HFFc6 (cell line): ENCODE measurements around the gene KCNMA1. TPM values are rescaled to one million over a fixed set of nuclear protein-coding genes. Genes with fewer than 3 reads are reported as not detected.

Source experiments
- DNase-seq: peaks from one replicate; pipeline ENCODE4 v3.0.0-alpha.2; 2018
- H3K27ac Mint-ChIP-seq: 2 replicates; pipeline ENCODE4 v1.8.0; 2020; ENCODE audit warnings: mild to moderate bottlenecking, mixed read lengths
- H3K27me3 Mint-ChIP-seq: 2 replicates; pipeline ENCODE4 v1.8.0; 2021; ENCODE audit warnings: mild to moderate bottlenecking, moderate library complexity, mixed read lengths; ENCODE audit not compliant: insufficient read depth
- H3K36me3 Mint-ChIP-seq: 2 replicates; pipeline ENCODE4 v1.8.0; 2021; ENCODE audit warnings: low read depth, mixed read lengths
- H3K4me1 Mint-ChIP-seq: 2 replicates; pipeline ENCODE4 v1.8.0; 2020; ENCODE audit warnings: low read depth, mixed read lengths
- H3K4me3 Mint-ChIP-seq: 2 replicates; pipeline ENCODE4 v1.8.0; 2020; ENCODE audit warnings: mild to moderate bottlenecking, moderate library complexity, mixed read lengths
- H3K9me3 Mint-ChIP-seq: 2 replicates; pipeline ENCODE4 v1.8.0; 2020; ENCODE audit warnings: mild to moderate bottlenecking, mixed read lengths
- total RNA-seq, 6 experiments: library from RNA; stranded (reverse); fragmentation: NEBNext Ultra II Directional; extraction: Animal tissue kit (Norgen Biotek cat#: 25700); gene quantifications; 2 replicates in 1 of 6; 3 replicates in 5 of 6; pipeline ENCODE4 v1.2.3, GENCODE V29; 2021
- TF ChIP-seq, protein P1 (sequence below): fragments of 200-600 bp; sonication (generic); IDR thresholded peaks from 2 replicates; pipeline ENCODE4 v1.5.0; 2021; ENCODE audit warnings: antibody characterized with exemption, mild to moderate bottlenecking

The KCNMA1 gene
- total RNA-seq, 6 experiments from 2014 or later = 87.1 to 191 (median 93.5) TPM

DNA sequence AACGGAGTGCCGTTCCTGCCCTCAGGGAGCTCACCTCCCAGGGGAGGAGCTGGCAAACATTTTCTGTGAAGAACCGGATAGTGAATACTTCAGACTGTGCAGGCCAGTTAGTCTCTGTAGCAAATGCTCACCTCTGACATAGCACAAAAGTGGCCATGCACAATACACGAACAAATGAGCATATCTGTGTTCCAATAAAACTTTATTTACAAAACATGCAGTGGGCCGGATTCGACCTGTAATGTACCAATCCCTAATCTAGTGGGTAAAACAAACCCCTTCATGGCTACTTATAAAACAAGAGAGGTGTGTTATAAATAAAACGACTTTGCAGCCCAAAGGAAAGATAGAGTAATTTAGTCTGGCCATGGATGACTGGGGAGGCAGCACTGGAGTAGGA lies 48.7 kb downstream of the KCNMA1 start:
- Mint-ChIP-seq H3K4me3 (no peak overlapping the region), H3K9me3 (no peaks in the 10 kb centered on the region), H3K36me3 (peaks cover 32% of the 10 kb centered on the region), H3K27ac (0 out of 2 replicates have a peak overlapping the region, but pooled peaks have one; percentile 85), H3K27me3 (no peaks in the 10 kb centered on the region), H3K4me1 (peaks cover 80% of the 10 kb centered on the region)
- TF ChIP-seq, protein P1, sequence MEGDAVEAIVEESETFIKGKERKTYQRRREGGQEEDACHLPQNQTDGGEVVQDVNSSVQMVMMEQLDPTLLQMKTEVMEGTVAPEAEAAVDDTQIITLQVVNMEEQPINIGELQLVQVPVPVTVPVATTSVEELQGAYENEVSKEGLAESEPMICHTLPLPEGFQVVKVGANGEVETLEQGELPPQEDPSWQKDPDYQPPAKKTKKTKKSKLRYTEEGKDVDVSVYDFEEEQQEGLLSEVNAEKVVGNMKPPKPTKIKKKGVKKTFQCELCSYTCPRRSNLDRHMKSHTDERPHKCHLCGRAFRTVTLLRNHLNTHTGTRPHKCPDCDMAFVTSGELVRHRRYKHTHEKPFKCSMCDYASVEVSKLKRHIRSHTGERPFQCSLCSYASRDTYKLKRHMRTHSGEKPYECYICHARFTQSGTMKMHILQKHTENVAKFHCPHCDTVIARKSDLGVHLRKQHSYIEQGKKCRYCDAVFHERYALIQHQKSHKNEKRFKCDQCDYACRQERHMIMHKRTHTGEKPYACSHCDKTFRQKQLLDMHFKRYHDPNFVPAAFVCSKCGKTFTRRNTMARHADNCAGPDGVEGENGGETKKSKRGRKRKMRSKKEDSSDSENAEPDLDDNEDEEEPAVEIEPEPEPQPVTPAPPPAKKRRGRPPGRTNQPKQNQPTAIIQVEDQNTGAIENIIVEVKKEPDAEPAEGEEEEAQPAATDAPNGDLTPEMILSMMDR = no peak
- no peak for DNase-seq

DNA sequence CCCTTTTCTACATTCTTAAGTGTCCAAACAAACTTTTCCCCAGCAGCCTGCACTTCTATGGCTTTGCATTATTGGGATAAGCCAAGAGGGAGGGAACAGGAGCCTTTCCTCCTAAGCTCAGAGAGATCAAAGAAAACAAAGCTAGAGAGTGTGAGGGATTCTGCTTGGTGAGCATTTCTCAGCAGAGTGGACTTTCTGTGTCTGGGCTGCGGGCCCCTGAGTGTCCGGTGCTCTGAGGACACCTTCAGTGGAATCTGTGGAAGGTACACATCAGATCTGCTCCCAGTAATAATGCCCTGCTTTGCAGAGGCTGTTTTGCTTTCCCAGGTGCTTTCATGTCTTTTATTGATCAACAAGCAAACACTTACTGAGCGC lies 50.2 kb downstream of the KCNMA1 start:
- TF ChIP-seq, protein P1 = no peak
- peaks cover 80% of the 10 kb centered on the region for H3K4me1 Mint-ChIP-seq
- H3K9me3 Mint-ChIP-seq = no peaks in the 10 kb centered on the region
- H3K27me3 Mint-ChIP-seq = no peaks in the 10 kb centered on the region
- peak overlapping the region; percentile 36; the same call in 1 of the 2 replicates for H3K4me3 Mint-ChIP-seq
- H3K27ac Mint-ChIP-seq = peak overlapping the region; percentile 85
- H3K36me3 Mint-ChIP-seq = peaks cover 36% of the 10 kb centered on the region
- DNase-seq = no peak

DNA sequence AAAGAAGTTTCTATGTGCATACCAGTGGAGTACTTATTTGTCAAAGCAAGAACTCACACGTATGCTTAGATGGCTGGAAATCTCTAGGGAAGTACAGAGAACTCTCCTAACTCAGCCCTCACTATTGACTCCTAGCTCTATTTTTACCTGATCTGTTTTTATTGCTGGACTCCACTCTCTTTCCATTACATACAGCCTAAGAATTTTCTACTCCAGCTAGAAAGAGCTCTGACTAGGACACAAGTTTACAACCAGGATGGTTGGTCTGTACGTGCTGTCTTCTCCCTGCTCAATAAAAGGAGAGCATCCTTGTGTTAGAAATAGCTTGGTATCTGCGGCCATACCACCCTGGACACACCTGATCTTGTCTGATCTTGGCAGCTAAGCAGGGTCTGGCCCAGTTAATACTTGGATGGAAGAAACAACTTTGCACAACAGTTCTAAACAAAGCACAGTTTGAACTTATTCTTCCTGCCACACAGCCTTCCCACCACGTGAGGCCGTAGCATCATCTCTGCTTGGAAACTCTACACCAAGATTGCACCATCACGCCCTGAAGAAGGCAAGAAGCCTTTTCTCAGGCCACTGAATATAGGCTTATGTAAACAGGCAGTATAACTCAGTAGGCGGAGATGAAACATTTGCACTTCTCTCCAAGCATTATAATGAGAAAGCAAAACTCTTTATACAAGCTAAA lies 50.7 kb downstream of the KCNMA1 start:
- Mint-ChIP-seq H3K4me3 (peak overlapping the region; percentile 36; the same call in 1 of the 2 replicates), H3K27me3 (peaks cover 2% of the 10 kb centered on the region; the same call in 1 of the 2 replicates), H3K36me3 (peaks cover 36% of the 10 kb centered on the region), H3K9me3 (no peaks in the 10 kb centered on the region), H3K4me1 (peaks cover 78% of the 10 kb centered on the region), H3K27ac (peak overlapping the region; percentile 85)
- TF ChIP-seq, protein P1 = peak; percentile 46; the same call in 1 of the 2 replicates
- DNase-seq = peak; percentile 62

DNA sequence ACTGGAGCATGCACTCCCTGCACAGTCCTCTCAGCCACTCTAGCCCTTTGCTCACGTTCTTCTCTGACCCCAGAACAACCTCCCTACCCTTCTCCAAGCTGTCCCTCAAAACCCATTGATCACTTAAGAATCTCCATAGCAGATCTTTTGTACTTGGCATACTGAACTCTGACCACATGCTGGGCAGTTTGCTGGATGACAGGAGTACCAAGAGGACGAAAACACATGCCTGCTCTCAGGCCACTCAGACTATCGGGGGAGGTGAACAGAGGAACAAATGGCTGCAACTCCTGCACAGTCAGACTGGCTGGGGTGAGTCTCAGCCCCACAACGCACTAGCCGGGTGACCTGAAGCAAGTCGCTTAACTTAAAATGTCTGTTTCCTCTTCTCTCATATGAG lies 52.7 kb downstream of the KCNMA1 start:
- H3K36me3 Mint-ChIP-seq = peaks cover 36% of the 10 kb centered on the region
- peaks cover 74% of the 10 kb centered on the region for H3K4me1 Mint-ChIP-seq
- DNase-seq = no peak
- H3K27ac Mint-ChIP-seq = peak overlapping the region; percentile 4; the same call in 1 of the 2 replicates
- no peaks in the 10 kb centered on the region for H3K9me3 Mint-ChIP-seq
- H3K4me3 Mint-ChIP-seq = no peak overlapping the region
- TF ChIP-seq, protein P1 = no peak
- H3K27me3 Mint-ChIP-seq = peaks cover 5% of the 10 kb centered on the region; the same call in 1 of the 2 replicates

DNA sequence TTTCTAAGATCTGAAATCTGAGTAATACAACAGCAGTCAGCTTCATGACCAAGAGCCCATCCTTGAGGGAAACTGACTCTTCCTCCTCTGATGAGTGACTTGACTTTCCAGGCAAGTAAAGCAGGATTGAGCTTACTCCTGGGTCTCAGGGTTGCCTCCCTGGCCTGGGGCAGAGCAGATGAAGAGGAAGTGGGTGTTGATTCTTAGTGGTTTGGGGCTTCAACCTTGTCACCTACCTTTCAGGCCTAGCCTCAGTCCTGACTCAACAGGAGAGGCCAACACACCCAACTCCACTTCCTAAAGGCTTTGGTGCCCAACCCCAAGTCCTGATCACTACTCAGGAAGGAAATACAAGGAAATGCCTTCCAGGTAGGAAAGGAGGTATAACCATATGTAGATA lies 54.1 kb downstream of the KCNMA1 start:
- Mint-ChIP-seq H3K27ac (peak overlapping the region; percentile 5), H3K4me1 (peaks cover 83% of the 10 kb centered on the region), H3K36me3 (peaks cover 23% of the 10 kb centered on the region), H3K4me3 (no peak overlapping the region), H3K27me3 (peaks cover 5% of the 10 kb centered on the region; the same call in 1 of the 2 replicates), H3K9me3 (no peaks in the 10 kb centered on the region)
- TF ChIP-seq, protein P1 = no peak
- no peak for DNase-seq
